Measurements from ENCODE around the gene NEURL4.
"Not testable (repeated sequence)": the region's sequence is repeated elsewhere in the genome, so short reads cannot be mapped to it uniquely, and the experiment has no call there.

The NEURL4 gene

DNA sequence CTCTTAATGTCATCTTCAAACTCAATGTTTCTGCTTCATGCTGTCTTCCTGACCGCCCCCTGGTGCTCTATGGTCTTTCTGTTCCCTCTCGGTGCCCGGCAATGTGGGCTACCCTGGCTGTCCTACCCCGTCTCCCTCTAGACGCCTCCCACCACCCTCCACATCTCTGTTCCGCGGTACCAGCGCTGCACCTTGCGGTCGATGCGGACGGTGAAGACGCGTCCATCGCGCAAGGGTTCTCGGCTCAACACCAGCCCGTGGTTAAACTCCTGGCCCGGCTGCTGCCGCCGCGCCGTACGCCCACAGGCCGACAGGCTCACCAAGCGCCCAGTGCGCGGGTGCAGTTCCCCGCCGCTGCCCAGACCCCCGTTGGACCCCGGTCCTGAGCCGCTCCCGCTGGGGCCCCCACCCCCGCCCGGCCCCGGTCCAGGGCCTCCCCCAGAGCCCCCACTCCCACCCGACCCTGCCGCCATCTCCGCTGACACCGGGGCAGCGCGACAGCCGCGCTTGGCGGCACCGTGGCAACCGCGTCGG, at the start of gene NEURL4:
NEURL4 (minus strand) TSS at position 496 of the 534 bp plus-strand sequence; CDS start at position 473, 23 bp downstream.
- no peak for DNase-seq

DNA sequence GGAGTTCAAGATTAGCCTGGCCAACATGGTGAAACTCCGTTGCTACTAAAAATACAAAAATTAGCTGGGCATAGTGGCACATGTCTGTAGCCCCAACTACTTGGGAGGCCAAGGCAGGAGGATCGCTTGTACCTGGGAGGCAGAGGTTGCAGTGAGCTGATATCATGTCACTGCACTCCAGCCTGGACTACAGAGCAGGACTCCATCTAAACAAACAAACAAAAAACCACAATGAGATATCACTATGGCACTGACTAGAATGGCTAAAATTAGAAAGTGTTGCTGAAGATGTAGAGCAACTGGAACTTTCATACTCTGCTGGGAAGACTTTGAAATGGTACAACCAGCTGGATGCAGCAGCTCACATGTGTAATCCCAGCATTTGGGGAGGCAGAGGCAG, 45.2 kb upstream of the NEURL4 start:
- DNase-seq: no peak

DNA sequence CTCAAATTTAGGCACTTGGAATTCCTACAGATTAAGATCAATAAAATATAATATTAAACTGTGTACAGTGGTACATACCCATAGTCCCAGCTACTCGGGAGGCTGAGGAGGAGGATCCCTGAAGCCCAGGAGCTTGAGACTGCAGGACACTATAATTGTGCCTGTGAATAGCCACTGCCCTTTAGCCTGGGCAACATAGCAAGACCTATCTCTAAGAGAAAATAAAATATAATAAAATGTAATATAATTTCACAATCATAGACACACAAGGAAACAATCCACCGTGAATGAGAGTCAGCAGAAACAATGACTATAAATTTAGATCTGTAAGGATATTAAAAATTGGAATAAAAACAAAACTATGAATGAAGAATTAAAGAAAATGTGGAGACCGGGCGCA, 41.7 kb upstream of the NEURL4 start:
- no peak for DNase-seq

DNA sequence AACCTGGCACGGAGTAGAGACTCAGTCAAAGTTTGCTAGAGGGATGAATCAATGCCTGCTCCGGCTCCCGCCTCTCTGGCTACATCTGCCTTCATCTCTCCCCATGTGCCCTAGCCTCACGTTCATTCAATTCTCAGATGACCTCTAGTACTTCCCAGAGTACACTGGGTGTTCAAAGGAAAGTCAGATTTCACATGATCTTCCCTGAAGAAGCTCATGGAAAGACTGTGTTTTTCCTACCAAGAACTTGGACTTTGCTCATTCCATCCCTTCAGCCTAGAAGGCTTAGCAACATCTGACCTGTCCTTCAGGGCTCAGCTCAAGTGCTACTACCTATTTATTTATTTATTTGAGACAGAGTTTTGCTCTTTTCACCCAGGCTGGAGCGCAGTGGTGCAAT, 40.7 kb upstream of the NEURL4 start:
- DNase-seq: no peak

DNA sequence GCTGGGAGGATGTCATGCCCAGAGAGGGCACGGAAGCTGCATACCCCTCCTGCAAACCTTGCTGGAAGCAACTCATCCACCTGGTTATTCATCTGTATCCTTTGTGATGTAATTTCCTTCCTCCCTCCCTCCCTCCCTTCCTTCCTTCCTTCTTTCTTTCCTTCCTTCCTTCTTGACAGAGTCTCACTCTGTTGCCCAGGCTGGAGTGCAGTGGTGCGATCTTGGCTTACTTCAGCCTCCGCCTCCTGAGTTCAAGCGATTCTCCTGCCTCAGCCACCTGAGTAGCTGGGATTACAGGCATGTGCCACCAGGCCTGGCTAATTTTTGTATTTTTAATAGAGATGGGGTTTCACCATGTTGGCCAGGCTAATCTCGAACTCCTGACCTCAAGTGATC, 39.5 kb upstream of the NEURL4 start:
- not testable (repeated sequence) for DNase-seq

DNA sequence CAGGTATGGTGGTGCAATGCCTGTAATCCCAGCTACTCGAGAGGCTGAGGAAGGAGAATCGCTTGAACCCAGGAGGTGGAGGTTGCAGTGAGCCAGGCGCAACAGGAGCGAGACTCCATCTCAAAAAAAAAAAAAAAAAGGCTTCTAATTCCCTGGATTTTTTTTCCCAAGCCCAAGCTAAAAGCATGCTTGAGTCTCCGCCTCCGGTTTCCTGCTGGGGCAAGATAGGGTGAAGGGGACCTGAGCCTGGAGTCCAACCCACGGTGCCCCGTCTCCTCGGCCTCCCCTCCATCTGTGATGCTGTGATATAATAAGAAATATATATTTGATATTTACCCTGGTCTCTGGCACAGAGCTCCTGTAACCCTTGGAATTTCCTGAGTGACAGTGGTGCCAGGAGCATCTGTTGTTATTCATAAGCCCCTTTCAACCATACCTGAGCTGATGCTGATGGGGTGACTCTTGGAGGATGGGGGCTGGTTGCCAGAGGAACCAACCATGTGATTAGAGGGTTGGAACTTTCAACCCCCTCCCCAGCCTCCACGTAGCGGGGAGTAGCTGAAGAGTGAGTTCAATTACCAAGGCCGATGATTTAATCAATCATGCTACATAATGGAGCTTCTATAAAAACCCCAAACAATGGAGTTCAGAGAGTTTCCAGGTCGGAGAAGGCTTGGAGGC, 38.9 kb upstream of the NEURL4 start:
- DNase-seq: no peak

DNA sequence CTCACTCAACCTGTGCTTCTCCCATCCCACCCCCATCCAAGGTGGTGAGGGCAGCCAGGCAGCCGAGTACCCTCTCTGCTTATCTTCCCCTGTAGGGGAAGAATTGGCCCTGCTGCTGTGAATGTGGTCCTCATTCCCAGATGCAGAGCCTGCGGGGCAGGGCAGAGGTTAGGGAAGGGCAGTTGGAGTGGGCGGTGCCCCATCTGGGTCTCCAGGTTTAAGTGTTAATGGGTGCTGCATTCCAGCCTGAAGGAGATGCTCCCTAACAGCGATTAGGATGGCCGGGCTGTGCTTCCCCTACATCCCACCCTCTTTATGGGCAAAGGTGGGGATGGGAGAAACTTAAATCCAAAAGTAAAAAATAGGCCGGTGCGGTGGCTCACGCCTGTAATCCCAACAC, 37.9 kb upstream of the NEURL4 start:
- DNase-seq: no peak

DNA sequence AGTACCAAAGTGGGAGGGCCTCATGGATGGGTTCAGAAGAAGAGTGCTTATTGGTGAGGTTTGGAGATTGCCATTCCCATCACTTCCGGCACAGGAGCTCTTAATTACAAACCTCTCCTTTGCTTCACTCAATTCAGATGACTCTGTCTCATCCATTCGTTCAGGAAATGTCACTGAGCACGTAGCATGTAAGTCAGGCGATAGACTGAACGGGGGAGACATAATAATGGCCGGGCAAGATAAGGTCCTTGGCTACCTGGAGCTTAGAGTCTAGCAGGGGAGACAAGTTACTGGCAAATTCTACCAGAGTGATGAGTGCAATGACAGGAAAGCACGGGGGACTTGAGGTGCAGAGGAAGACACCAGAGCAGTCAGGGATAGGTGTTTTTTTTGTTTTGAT, 36.8 kb upstream of the NEURL4 start:
- not testable (repeated sequence) for DNase-seq

DNA sequence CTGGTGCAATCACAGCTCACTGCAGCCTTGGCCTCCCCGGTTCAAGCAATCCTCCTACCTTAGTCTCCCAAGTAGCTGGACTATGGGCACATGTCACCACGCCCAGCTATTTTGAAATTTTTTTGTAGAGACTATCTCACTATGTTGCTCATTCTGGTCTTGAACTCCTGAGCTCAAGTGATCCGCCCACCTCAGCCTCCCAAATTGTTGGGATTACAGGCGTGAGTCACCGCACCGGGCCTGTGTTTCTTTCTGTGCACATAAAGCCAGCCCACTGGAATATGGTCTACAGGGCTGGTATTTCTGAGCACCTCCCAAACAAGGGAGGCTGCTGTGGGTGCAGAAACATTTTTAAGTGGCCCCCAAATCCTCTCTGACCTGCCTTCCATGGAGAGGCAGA, 34.2 kb upstream of the NEURL4 start:
- DNase-seq: no peak

DNA sequence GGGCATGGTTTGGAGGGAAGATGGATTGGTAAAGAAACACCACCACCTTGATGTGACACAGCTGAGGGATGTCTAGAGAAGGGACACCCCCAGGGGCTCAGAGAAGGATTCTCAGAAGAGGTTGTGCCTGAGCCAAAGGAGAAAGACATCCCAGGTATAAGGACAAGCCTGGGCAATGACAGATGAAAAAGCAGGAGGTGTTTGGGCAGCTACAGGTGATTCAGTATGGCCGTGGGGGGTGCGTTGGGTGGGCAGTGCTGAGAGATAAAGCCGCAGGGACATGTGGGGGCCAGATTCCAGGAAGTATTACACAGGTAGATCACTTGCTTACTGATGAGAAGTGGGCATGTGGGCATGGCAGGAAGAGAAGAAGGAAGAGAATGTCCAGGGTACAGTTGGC, 32.8 kb upstream of the NEURL4 start:
- DNase-seq: no peak

DNA sequence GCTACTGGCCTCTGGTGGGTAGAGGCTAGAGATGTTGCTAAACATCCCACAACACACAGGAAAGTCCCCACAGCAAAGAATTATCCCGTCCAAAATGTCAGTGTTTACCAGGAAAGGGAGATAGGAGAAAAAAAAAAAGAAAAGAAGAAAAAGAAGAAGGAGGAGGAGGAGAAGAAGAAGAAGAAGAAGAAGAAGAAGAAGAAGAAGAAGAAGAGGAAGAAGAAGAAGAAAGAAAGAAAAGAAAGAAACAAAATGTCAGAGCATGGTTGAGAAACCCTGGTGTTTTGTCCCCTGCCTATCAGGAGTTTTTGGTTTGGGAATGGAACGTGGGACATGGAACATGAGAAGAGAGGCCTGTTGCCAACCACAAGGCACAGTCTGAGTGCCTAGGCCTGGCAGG, 28.2 kb upstream of the NEURL4 start:
- DNase-seq: no peak

DNA sequence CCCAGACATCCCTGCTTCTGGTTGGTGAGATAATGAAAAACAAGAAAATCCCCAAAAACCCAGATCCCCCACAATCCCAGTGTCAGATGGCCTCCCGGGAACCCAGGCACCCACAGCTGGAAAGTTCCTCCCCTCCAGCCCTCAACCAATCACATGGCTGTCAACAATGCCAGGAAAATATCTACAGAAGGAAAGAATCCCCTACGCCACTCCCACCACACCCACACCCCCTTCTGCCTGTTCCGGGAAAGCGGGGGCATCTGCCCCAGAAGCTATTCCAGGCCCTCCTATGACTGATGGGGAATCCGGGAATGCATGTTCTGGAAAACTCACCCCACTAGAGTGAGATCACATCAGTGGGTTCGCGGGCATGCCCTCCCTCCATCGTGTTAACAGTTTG, 27.6 kb upstream of the NEURL4 start:
- DNase-seq: no peak

DNA sequence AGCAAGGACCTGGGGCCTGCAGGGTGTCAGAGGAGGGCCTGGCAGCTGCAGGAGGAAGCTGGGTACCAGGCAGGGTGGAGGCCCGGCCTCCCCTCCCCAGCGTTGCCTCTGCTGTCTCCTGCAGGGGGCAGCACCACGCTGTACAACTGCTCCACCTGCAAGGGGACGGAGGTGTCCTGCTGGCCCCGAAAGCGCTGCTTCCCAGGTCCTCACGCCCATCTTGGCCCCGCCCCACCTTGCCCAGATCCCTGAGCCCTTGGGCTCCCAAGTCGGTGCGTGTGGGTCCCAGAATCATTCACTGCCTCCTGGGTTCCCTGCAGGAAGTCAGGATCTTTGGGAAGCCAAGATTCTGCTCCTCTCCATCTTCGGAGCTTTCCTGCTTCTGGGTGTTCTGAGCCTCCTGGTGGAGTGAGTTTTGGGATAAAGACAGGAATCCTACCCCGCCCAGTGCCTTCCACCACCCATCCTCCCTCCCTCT, 27.0 kb upstream of the NEURL4 start:
- DNase-seq: peak; percentile 82

DNA sequence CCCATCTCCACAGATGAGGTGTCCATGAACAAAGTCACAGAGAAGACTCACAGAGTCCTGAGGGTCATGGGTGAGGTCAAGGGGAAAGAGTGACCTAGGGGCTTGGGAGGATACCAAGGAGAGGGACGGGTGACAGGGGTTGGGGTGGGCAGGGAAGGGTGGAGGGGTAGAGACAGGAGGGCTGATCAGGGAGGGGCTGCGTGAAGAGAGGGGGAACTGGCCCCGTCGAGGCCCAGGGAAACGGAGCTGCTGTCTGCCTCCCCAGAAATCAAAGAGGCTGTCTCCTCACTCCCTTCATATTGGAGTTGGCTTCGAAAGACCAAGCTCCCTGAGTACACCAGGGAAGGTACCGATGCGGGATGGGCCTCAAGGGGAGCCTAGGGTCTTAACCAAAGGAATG, 26.4 kb upstream of the NEURL4 start:
- no peak for DNase-seq

DNA sequence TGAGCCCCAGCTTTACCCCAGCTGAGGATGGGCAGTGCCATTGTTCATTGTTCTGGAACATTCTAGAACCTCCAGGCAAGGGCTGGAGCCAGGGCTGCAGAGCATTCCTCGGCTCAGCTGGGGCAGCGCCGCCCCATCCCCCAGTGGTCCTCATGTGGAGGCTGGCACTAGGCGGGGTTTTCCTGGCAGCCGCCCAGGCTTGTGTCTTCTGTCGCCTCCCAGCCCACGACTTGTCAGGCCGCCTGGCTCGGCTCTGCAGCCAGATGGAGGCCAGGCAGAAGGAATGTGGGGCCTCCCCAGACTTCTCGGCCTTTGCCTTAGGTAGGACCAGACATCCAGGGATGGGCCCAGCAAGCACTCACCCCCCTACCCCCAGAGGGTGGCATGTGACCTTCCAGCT, 25.9 kb upstream of the NEURL4 start, which contains the start of gene TMEM95:
TMEM95 (plus strand) TSS at position 104 of the 400 bp plus-strand sequence; CDS start at position 153, 49 bp downstream.
- peak; percentile 21 for DNase-seq

DNA sequence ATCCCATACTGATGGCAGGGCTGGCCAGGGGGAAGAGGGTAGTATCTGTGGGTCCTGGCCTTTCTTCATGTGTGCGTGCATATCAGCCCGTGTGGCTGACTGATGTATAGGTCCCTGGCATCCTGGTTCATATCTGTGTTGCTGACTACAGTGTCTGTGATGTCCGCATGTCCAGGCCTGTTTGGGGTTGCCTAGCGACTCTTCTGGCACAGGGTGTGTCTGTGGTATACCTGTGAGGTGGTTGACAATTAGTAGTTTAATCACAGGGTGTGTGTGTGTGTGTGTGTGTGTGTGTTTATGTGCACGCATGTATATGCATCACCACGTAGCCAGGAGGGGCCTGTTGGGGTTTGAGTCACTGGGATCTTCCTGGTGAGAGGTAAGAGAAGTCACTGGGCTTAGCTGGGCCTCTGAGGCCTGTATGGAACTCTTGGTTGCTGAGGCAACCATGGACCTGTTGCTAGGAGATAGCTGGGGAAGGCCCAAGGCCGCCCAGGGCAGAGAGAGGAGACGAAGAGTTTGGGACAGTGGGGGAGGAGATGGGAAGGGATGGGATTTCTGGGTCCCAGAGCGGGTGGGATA, 25.2 kb upstream of the NEURL4 start:
- DNase-seq: no peak

DNA sequence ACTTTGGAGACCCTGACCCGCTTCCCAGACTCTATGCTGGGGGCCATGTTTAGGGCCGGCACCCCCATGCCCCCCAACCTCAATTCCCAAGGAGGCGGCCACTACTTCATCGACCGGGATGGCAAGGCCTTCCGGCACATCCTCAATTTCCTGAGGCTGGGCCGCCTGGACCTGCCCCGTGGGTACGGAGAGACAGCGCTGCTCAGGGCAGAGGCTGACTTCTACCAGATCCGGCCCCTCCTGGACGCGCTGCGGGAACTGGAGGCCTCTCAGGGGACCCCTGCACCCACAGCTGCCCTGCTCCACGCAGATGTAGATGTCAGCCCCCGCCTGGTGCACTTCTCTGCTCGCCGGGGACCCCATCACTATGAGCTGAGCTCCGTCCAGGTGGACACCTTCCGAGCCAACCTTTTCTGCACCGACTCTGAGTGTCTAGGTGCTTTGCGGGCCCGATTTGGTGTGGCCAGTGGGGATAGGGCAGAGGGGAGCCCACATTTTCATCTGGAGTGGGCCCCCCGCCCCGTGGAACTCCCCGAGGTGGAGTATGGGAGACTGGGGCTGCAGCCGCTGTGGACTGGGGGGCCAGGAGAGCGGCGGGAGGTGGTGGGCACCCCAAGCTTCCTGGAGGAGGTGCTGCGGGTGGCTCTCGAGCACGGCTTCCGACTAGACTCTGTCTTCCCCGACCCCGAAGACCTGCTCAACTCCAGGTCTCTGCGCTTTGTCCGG, 23.9 kb upstream of the NEURL4 start:
- no peak for DNase-seq

DNA sequence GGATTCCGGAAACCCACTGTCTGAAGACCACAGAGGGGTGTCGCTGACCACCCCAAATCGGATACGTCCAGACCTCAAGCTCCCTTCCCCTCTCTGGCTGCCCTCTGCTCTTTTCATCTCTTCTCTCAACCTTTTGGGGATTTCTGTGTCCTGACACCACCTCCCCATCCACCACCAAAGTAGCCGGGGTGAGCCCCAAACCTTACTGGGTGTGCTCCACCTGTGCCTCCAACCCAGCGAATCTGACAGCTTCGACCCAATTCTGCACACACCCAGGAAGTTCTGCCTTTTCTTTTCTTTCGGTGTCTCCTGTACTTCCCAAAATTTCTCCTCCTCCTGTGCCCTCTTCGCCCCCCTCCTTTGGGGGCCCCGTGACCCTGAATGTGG, 23.4 kb upstream of the NEURL4 start:
- DNase-seq: no peak

DNA sequence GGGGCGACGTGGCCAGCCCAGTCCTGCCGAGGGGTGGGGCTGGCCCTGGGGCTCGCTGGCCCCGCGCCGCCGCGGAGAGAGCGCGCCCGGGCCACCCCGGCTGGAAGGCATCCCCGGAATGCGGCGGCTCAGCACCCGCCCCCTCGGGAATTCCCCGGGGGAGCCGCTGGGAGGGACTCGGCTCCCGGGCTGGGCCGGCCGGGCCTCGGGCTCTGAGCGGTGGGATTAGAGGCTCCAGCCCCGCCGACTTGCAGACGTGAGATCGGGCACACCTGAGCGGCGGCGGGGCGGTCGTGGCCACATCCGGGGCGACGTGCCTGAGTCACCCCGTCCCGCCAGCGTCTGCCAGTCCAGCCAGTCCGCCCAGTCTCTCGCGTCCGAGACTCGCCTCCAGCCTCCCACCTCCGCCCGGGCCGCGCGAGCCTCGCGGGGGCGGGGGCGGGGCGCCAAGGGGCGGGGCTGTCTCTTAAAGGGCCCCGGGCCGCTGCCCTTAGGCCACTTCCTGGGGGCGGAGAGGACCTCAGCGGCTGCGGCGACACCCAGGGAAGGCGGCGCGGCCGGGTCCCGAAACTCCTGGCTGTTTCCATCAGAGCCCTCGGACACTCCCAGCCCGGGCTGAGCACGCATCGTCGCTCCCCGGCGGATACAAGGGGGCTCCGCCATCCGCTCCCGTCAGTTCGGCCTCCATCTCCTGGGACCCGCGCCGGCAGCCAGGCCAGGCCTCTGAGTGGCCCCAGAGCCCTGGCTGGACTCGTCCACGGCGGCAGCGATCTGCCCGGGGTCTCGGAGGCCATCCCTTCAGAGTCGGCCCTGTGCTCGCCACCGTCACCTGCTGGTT, 22.7 kb upstream of the NEURL4 start, which contains the start of gene KCTD11:
KCTD11 (plus strand) TSS at position 498 of the 838 bp plus-strand sequence.
- DNase-seq: peak; percentile 88

DNA sequence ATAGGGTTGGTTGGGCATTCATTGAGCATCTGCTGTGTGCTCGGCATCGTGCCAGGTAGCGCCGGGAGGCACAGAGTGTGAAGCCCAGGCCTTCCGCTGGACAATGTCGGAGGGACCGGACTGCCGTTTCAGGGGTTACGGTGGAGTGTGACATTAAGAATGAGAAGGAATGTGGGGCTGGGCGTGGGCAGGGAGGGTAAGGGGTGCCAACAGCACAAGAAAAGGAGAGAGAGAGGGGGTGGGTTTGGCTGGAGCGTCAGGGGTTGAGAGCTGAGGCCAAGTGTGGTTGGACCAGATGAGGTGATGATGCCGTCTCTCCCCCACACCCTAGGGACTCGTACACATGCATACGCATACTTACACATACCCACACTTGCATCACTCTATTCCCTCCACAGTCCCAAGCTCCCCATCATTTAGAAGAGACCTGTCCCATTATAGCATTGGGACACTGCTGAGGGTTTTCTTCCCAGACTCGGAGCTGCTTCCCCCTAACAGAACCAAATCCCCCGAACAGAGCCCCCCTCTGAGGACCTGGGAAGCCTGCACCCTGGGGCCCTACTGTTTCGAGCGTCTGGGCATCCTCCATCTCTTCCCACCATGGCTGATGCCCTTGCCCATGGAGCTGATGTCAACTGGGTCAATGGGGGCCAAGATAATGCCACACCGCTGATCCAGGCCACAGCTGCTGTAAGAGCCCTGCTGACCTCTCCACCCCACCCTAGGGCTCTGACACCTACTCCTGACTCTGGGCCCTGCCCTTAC, 19.5 kb upstream of the NEURL4 start:
- no peak for DNase-seq

DNA sequence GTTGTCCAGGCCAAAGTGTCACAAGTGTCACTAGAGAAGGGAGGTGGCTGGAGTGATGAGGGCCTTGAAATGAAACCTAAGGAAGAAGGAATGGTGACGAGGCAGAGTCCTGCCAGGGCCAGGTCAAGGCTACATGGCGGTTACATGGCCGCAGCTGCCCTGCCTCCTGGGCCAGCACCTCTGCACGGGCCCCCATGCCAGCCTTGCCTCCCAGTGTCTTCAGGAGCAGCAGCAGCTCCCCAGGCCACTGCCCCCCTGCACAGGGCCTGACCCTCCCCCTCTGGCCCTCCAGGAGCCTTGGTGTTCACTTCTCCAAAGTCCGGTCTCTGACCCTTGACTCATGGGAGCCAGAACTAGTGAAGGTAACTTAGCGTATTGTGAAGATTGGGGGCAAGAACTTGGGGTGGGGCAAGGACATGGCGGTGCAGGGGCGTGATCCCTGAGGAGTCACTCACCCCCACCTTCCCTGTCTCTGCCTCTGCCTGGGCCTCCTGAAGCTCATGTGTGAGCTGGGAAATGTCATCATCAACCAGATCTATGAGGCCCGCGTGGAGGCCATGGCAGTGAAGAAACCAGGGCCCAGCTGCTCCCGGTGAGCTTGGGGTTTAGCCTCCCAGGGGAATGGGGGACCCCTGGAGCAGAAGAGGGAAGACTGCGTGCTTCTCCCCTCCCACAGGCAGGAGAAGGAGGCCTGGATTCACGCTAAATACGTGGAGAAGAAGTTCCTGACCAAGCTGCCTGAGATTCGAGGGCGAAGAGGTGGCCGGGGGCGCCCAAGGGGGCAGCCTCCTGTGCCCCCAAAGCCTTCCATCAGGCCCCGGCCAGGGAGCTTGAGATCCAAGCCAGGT, 18.7 kb upstream of the NEURL4 start:
- DNase-seq: no peak

Measured in RPMI8226 (cell line).